GM19463 (cell line): ENCODE results near the gene ZNF783.
A peak's percentile ranks its signal among the peaks of the same experiment; 100 is the strongest.

Experiments
- ATAC-seq: cut with Tn5 transposase; IDR thresholded peaks from one replicate; pipeline ENCODE4 v1.9.1; 2021; ENCODE audit warnings: mild to moderate bottlenecking, moderate library complexity; ENCODE audit not compliant: unreplicated experiment

The ZNF783 gene

DNA sequence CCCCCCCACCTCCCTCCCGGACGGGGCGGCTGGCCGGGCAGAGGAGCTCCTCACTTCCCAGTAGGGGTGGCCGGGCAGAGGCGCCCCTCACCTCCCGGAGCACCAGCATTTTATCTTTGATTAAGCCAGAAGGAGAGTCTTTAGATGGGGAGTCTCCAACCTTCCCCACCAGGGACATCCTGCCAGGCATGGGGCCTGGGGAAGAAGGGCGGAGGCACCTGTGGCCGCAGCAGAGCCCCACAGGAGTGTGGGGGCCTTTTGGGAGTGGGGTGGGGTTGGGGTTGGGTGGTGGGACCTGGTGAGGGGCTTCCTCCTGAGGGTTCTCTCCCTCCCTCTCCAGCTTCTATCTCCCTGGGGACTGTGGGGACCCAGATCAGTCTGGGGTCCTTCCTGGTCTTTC lies 18.2 kb downstream of the ZNF783 start:
- ATAC-seq = no peak

DNA sequence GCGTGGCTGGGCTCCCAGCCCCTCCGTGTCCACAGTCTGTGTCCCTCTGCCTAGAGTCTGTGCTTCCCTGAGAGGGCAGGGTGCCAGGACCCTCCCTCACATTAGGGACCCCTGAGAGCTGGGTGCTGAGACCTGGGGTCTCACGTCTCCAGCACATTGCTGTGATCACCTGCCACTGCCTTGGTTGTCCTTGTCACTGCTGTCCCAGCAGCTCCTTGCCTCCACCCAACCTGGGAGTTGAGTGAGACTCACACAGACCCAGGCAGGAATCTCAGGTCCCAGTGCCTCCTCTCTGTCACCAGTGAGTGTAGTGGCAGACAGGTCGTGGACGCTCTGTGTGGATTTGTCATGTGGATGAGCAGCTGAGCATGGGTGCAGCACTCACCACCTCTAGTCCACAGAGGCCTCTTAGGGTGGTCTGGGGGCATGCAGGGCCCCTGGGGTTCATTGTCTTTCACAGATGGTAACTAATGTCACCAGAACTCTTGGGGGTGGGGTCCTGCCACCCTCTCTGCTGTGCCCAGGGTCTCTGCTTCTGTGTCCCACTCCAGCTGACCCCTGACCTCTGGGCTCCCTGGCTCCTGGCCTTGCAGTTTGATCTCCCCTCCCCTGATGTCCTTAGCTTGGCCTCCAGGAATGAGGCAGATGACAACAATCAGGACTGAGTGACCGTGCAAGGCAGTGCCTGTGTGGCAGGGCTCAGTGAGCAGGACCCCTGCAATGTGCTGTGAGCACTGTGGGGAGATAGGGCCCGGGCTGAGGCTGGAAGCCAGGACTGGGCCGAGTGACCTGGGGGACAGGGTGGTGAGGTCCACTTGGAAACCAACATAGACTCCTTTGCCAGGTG lies 18.9 kb downstream of the ZNF783 start:
- ATAC-seq = no peak

DNA sequence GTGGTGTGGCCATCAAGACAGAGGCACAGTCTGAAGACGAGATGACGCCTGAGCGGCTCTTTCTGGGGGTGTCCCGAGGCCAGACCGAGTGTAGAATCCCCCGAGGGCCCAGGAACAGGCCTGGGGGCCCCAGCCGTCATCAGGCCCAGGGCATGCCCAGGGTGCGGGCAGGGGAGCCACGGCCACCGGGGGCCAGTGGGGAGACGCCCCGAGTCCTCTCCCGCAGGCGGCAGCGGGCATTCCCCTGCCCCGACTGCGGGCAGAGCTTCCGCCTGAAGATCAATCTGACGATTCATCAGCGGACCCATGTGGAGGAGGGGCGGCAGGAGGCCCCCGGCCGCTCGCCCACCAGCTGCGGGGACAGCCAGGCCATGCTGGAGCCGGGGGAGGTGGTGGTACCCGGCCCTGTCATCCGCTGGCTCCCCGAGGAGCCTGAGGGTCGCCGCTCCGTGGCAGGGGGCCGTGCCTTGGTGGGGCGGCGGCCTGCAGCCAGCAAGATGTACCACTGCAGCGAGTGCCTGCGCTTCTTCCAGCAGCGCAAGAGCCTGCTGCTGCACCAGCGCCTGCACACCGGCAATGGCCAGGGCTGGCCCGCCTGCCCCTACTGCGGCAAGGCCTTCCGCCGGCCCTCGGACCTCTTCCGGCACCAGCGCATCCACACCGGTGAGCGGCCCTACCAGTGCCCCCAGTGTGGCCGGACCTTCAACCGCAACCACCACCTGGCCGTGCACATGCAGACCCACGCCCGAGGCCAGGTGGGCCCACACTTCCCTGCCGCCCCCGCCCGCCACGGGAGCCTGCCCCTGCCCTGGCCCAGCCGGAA lies 19.7 kb downstream of the ZNF783 start:
- ATAC-seq = no peak

DNA sequence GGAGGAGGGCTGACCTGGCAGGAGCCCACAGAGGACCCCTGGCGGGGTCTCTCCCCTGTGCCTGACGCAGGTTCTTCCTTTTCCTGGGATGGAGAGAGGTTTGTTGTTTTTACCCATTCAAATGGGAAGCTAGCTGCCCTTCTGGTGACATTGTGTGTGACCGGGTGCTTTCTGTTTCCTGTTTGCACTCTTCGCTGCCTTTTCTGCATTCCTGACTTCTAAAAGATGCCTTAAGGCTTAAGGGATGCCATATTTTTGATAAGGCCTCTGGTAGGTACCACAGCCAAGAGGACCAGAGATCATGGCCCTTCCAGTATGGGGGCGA lies 20.3 kb downstream of the ZNF783 start:
- no peak for ATAC-seq

DNA sequence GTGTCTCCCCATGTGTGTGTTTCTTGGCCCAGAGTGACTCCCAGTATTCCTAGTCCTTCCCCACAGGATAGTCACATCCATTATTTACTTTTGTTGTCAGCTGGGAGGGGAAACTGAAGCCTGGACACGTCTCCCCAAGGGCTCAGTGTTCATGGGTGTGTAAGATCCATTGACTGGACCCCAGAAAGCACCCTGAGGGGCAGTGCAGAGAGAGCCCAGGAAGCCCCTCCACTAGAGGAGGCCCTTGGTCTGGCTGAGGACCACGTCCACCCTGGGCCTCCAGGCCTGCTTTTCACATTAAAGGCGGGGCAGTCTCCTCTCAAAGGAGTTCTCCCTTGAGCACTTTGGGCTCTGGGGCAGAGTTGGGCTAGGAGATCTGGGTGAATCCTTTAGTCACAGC lies 21.3 kb downstream of the ZNF783 start:
- no peak for ATAC-seq

DNA sequence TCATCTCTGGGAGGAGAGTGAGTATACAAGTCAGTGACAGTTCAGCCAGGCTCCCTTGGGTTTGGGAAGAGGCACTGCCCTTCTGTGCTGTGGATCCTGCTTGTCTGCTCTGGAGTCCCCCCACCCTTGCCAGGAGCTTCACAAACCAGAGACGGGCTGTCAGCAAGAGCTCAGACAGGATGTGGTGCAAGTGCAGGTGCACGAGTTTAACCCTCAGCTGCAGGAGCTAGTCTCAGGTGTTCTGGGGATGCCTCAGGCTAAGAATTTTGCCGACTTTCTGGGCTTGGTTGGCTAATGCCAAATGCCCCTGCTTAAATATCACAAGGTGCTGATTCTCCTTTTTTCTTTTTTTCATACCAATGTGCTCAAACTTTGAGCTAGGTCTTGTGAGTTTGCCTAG lies 22.3 kb downstream of the ZNF783 start:
- no peak for ATAC-seq

DNA sequence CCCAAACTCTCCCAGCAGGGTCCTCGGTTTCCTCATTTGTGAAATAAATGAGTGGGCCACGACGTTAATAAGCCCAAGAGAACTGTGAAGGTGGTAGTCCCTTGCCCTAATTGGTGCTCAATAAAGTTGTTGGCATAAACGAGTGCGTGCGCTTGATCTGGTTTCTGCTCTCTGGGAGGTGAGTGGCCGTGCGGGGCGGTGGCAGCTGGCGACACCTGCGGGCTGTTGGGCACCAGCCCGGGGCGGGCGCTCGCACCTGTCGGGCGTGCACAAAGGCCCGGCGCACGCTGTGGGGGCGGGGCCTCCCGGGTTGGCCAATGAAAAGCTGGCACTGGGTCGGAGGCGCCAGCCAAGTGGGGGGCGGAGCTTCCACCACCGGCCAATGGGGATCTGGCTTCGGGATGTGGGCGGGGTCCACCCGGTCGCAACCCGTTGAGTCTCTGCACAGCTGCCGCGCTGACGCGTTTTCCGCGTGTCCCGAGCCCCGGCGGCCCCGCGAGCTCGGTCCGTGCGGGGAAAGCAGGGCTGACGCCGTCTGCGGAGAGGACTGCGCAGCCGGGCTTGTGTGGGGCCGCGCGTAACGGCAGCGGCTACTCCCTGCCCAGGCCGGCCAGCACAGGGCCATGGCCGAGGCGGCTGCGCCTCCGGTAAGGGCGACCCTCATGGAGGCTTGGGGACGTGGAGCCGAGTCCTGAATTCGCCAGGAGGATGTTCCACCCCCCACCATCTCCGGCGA lies 23.0 kb downstream of the ZNF783 start:
- peak; percentile 97 for ATAC-seq

DNA sequence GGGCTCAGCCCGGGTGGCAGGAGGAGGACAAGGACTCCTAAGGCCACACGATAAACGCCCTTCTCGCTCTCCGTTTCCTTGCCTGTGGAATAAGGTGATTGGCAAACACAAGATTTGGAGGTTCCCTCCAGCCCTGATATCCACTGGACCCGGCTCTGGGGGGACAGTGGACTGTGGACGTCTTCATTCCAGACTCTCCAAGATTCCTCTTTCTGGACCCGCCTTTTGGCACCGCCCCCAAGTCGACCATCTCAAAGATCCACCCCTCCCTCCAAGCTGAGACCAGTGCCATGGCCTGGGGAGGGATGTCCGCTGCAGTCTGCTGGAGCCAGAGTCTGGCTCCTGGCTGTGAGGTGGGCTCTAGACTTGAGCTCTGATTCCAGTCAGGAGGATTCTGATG lies 23.6 kb downstream of the ZNF783 start:
- no peak for ATAC-seq

DNA sequence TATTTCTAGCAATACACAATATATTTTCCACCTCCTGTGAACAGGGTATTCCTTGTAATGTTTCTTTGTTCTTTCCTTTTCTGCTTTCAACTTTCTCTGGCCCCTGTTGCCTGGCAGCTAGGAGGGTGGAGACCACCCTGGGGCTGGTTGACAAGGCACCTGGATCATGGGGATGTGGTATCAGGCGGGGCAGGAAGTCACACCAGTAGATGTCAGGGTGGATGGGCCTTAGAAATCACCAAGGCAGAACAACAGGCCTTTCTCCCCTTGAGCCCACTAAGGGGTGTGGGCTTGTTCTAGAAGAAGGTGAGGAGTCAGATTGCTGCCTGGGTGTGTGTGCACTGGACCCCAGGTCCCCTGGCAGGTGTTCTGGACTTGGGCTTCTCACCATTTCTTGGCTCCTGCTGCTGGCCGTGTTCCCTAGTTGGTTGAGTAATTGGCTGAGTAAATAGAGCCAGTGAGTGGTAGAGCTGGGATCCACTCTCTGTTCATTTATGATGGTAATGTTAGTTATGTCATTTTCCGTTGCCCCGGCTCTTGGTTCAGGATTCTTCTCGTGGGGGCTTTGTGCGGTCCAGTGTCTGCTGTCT lies 24.9 kb downstream of the ZNF783 start:
- no peak for ATAC-seq

DNA sequence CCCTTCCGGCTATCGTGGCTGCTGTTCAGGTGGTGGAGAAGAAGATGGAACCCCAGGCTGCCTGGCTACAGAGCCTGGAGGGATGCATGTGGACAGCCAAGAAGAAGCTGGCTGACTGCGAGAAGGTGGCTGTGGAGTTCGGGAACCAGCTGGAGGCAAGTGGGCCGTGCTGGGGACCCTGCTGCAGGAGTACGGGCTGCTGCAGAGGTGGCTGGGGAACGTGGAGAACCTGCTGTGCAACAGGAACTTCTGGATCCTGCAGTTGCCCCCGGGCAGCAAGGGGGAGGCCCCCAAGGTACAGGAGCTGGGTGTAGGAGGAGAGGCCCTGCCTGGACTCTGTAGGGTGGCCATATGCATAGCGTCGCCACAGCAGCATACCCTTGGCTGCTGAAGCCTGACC lies 25.6 kb downstream of the ZNF783 start:
- ATAC-seq = no peak

DNA sequence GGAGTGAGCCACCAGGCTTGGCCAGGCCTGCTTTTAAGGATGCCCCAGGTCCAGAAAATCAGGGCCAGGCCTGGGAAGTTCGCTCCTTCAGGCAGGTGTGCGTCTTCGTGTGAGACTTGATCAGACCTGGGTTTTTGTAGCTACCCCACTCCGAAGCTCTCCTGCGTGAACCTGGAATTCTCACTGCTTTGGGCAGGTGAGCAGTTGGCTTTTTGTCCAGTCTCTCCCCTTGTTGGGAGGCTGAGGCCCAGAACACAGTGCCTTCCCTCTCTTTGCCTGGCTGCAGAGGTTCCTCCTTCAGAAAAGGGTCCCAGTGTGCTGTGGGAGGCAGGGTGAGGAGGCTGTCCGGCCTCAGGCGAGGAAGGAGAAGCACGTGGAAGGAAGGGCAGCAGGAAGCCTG lies 27.3 kb downstream of the ZNF783 start:
- ATAC-seq = no peak

DNA sequence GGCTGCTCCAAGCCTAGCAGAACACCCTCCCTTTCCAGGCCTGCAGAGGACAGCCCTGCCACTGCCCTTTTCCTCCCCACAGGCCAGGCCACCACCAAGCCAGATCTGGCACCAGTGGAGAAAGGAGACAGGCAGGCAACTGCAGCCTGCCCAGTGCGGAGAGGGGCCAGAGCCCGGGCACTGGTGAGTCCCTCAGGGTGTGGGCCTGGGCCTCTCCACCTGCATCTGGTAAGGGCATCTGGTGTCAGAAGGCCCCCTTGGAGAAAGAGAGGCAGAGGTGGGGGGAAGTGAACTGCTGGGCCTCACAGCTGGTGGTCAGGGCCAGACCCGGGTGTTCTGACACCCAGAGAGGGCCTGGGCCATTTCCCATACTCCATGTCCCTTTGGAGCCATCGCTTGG lies 27.9 kb downstream of the ZNF783 start:
- ATAC-seq = no peak

DNA sequence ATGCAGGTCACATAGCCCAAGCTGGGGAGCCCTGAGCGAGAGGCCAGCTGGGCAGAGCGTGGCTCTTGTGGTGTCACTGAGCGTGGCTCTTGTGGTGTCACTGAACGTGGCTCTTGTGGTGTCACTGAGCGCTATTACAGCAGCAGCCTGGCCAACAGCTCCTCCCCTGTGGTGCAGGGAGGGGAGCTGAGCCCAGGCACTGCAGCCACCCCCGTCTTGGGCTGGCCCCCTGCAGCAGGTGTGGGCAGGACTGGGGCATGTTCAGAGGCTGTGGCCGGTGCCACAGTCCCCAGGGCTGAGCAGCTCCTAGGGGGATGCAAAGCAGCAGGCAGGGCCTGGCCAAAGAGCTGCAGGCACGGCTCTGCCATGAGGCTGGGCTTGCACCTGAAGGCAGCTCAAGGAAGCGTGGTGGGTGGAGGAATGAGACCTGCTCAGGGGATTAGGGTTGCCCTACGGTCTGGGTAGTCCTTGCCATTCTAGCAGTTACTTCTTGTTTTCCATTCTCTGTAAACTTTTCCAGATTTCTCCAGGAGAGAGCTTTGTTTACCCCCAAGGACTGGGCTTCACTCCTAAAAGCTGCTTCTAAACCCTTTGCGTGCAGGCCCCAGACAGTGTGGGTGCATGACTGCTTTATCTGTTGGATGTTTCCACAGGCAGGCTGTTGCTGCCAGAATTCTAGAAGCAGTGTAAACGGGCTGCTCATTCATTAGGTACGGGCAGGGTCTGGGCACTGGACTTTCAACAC lies 29.2 kb downstream of the ZNF783 start:
- peak; percentile 43 for ATAC-seq

DNA sequence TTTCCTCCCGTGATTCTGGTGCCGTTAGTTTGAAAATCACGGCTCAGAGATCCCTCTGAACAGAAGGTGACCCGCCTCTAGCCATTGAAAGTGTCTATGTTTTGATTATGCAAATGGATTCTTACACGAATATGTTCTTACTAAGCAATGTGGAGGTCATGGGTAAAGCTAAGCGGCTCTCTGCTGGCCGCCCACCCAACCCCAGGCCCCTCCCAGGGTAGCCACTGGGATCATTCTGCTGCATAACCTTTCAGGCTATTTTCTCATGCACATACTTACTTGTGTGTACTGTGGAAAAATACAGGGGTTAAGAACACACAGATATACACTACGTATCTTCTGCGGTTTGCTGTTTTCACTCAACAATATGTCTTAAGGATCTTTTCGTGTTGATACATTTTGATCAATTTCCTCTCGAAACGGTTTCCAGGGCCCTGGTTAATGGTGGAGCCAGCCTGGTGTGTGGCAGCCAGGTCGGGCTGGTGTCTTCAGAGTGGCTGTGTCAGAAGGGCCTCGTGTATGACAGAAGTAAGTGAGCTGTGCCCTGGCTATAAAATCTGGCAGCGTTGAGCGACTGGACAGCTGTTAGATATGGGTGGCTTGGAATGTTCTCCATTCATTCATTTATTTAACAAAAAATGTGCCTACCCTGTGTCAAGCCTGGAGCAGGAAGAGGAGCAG lies 29.9 kb downstream of the ZNF783 start:
- ATAC-seq = no peak

DNA sequence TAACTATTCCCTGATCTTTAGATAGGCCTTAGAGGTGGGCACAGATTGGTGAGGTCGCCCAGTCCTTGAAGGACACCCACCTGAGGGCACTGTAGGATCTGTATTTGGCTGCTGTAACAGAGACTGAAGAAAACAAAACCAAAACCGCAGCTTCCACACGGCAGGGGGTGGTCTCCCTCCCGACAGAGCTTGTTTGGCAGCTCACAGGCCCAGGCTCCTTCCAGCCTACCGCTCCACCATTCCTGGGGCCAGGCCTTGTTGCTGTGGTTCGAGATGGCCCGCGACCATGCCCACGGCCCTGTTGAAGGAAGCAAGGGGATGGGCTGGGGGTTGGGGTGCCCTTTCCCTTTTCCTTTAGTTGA lies 30.4 kb downstream of the ZNF783 start:
- ATAC-seq = no peak

DNA sequence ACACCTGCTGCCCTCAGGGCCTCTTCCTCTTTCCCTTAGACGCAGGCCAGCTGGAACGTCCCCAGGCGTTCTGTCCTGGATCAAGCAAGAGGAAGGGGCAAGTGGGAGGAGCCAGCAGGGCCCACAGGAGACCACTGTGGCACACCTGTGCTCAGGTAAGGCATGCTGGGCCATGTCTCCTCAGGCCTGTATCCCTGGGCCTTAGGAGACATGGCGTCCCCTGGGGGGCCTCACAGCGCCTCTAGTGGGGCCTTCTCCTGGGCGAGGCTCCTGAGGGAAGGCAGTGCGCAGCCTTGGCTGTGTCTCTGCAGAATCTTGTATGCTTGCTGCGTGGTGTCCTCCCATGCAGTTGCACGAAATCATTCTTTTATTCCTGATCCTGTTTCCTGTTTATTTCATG lies 31.3 kb downstream of the ZNF783 start:
- no peak for ATAC-seq

DNA sequence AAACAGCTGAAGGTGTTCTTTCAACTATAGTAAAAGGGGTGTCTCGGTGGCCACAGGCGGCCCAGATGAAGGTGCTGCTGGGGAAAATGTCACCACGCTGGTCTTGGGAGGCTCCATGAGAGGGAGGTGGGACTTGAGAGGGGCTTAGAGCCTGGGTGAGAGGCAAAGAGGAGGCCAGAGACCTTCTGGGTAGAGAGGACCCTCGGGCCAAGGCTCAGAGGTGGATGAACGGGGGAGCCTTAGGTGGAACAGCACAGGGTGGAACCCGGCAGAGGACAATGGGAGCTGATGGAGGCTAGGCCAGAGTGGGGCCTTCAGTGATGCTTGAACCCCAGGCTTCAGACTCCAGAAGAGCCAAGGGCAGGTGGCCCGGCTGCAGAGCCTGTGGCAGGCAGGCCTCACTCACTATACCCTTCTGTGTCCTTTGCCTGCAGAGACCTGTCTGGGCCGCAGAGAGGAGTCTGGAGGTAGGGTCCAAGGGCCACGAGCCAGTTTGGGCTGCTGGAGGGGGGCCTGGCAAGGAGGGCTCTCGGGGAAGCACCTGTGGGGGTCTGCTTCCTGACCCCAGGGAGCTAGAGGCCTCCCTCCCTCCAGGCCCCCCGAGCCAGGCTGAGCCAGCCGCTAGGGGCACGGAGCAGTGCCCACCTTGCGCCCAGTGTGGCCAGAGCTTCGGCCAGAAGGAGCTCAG lies 32.1 kb downstream of the ZNF783 start:
- no peak for ATAC-seq

DNA sequence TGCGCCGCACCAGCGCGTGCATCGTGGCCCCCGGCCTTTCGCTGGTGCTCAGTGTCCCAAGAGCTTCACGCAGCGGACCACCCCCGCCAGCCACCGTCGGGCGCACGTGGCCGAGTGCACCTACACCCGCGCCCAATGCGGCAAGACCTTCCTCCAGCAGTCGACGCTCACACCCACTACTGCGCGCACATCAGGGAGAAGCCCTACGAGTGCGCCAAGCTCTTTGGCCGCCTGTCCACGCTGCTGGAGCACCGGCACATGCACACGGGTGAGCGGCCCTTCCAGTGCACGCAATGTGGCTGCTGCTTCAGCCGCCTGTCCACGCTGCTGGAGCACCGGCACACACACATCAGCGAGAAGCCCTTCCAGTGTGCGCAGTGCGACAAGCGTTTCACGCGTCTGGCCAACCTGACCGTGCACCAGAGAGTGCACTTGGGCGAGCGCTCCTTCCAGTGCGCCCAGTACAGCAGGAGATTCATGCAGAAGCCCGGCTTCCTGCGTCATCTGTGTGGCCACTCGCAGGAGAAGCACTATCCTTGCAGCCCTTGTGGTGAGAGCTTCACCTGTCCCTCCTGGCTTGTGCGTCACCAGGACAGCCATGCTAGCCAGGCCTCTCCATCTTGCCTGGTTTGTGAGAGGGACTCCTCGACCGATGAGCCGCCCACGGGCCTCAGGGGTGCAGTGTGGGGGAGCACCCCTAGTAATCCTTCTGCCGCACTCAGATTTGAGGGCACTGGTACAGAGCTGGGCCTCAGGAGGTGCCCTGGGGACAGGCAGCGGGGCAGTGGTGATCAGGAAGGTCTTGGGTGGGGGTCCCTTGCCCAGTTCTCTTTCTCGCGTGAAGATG lies 32.9 kb downstream of the ZNF783 start:
- no peak for ATAC-seq

DNA sequence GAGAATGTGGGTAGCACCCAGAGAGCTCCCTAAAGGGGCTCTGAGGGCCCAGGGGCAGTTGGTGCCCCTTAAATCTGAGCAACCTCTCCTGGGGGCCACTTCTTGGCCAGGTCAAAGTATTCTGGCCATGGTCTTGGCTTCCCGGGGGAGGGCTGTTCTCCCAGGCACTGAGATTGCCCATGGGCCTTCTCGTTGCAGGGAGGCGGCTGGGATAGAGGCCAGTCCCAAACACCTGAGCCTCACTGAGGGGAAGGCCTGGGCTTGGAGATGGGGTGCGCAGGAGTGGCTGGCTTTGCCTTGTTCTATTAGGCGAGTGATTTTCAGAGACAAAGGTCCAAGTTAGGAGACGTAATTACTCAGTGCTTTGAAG lies 33.5 kb downstream of the ZNF783 start:
- ATAC-seq = no peak
